ENCODE results near the gene FAM3B.
"Not testable (repeated sequence)": the region's sequence is repeated elsewhere in the genome, so short reads cannot be mapped to it uniquely, and the experiment has no call there.

Gene FAM3B

DNA sequence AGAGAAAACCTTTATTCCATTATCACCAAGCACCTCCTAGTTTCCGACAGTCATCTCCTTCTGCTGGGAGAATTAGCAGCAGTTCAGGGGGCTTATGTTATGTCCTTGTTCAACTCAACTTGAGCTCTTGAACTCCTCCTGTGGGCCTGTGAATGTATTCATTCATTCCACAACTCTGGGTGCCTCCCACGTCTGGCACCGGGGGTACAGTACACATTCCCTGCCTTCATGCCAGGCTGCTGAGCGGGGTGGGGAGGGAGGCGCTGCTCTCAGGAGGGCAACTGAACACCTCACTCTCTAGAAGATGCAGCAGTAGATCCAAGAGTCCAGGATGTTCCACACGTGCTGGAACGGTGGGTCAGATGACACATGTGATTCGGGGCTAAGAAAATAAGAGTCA, 40.9 kb downstream of the FAM3B start:
- DNase-seq = no peak

GRCh38 chr21:41358193-41359166, 41.9 kb downstream of the FAM3B start:
- DNase-seq = no peak

DNA sequence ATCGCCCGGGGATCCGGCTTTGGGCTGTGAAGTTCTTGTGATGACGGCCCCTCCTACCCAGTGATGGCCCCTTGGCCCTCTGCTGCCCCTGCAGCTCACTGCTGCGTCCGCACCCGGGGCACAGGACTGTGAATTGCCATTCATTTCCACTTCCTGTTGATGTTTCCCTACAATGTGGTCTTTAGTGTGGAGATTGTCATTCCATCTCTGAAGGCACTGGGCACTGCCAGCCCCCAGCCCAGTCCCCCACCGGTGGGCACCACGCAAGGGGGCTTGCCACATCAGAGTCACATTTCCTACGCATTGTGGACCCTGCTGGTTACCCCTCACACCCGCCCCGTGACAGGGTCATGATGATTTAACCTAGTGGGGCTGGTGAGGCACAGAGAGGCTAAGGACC, 42.7 kb downstream of the FAM3B start:
- DNase-seq = no peak

GRCh38 chr21:41359754-41360071, 43.1 kb downstream of the FAM3B start:
- DNase-seq = not testable (repeated sequence)

- no peak for DNase-seq
These were observed 43.6 kb downstream of the FAM3B start for GRCh38 chr21:41360072-41360821.

GRCh38 chr21:41361053-41361785, 44.6 kb downstream of the FAM3B start:
- no peak for DNase-seq

DNA sequence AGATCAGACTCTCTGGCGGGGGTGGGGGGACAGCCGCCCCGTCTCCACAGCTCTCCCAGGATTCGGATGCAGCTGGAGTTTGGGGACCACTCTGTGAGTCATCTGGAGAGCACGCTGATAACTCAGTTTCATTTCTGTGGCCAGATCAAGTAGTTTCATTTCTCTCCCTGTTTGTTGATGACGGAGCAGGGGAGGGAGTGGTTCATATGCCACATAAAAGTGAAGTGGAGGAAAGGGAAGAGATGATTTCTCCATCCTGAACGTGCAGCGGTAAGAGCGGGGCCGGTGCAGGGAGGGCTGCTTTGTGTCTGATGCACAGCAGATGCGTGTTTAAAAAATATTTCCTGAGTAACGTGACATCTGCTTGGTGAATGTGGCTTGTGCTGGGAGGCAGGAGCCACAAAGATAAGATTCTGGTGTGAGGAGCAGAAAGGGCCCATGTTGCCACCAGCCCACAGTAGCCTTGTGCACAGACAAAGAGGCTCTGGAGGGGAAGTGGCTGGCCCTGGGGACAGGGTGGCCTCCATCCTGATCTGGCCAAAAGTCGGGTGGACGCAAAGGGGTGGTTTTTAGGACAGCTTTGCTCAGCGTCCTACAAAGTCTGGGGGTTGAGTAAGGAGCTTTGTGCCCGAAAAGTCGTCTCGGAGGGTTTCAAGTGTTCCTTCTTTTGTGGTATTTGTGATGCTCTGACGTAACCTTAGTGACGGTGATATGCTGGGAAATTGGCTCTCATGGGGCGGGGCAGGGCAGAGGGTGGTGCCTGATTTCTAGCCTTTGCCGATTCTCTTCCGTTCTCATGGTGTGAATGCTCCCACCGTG, 45.4 kb downstream of the FAM3B start, which contains the start of gene MX2:
TSS of gene MX2 (plus strand) at position 242 of the 819 bp plus-strand sequence. CDS start 14,880 bp downstream, outside the sequence.
- DNase-seq = no peak

DNA sequence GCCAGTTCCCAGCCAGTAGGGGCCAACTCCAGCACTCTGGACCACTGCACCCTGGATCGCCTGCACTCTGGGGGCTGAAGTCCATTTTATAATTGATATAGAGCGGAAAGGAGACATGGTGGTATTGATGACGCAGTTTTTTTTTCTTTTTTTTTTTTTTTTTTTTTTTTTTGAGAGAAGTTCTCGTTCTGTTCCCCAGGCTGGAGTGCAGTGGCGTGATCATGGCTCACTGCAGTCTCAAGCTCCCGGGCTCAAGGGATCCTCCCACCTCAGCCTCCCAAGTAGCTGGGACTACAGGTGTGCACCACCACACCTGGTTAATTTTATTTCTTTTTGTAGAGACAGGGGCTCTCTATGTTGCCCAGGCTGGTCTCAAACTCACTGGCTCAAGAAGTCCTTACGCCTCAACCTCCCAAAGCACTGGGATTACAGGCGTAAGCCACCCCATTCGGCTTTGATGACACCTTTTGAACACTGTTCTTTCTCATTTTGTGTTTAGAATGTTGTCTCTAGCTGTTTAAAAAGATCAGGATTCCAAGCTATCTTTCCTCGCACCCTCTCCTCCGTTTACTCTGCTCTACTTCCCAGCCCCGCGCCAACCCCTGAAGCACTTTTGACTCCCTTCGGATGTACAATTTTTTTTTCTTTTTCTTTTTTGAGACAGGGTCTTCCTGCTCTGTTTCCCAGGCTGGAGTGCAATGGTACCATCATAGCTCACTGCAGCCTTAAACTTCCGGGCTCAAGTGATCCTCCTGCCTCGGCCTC, 46.2 kb downstream of the FAM3B start:
- DNase-seq = no peak

DNA sequence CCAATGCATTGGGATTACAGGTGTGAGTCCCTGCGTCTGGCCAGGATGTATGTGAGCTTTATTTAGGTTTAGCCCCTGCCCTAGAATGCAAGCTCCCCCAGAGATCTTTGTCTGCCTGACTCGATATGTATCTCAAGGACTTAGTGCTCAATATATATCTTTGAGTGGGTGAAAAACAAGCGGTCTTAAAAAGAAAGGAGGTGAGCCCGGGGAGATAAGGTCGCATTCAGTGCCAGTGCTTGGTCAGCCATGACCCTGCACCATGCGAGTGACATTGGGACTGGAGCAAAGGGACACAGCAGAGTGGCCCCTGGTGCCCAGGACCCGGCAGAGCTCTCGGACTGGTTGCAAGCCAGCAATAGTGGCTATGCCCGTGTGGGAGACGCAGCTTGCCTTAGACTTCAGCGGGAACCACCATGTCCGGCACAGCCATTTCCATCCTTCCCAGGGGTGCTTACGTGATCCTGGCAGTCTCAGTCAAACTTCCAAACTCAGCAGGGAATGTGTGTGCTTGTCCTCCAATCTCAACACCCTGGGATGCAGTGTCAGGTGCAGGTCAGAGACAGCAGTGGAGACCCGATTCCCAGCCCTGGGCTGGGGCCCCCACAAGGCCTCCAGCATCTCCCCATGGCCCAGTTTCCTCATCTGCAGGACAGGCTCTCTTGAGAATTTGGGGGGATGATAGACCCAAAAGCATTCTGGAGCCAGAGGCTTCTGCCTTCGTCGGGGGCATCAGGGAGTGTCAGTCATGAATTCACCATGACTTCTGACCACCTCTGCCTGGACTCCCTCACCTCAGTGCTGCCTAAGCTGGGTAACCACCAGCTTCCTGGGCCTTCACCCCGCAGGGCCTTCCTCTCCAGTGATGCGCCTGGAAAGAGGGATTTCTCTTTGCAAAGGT, 47.0 kb downstream of the FAM3B start:
- no peak for DNase-seq

- no peak for DNase-seq
These were observed 47.7 kb downstream of the FAM3B start for GRCh38 chr21:41364308-41364707.

- DNase-seq = no peak
These were observed 48.9 kb downstream of the FAM3B start for GRCh38 chr21:41365377-41366107.

GRCh38 chr21:41366522-41367151, 50.0 kb downstream of the FAM3B start:
- no peak for DNase-seq

- no peak for DNase-seq
These were observed 50.8 kb downstream of the FAM3B start for GRCh38 chr21:41367301-41367944.

- no peak for DNase-seq
These were observed 51.5 kb downstream of the FAM3B start for GRCh38 chr21:41367945-41368734.

GRCh38 chr21:41368735-41369104, 52.1 kb downstream of the FAM3B start:
- DNase-seq = no peak

DNA sequence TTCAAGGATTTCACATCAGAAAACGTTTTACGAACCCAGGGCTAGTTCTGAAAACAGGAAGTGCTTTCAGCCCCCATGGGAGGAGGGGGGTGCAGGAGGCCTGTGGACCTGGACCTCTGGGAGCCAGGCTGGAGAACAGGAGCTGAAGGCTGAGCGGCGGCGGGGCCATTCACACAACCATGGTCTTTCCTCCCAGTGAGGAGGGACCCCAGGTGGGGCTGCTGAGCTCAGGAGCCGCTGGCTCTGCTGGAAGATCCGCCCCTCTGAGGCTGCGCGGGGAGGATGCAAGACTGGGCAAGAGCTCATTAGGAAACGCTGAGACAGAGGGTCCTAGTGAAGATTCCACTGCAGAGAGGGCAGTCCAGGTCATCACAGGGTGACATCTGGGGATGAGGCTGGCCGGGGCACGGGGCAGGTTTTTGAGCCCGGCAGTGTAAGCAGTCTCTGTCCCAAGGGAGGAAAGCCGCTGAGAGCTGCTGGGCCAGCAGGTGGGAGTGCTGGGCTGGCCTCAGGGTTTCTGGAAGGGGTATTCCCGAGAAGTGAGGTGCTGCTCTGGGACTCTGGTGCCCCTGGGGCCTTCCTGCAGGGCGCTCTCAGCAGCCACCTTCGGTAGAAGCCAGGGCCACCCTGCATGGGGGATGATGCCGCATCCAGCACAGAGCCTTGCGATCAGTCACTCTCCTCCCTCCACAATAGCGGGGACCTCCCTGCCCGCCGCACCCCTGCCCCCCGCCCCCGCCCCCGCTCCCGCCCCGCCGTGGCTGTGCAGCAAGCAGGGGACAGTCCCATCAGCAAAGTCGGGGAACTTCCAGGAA, 52.7 kb downstream of the FAM3B start:
- no peak for DNase-seq

Data from SW 1271 (cell line).